Stimulated activated CD4-positive, alpha-beta T cell treated with anti-CD3 and anti-CD28 coated beads, Interleukin-1b, Interleukin-23, amount 100 ng/mL, for 1 hour (primary cell): ENCODE measurements around the gene MYO15A.

Source experiments
- DNase-seq, 2 donors: peaks; one replicate each; pipeline ENCODE4 v3.0.0-alpha.2; 2020; ENCODE audit warnings: low read depth in 2 of 2

Gene MYO15A, protein sequence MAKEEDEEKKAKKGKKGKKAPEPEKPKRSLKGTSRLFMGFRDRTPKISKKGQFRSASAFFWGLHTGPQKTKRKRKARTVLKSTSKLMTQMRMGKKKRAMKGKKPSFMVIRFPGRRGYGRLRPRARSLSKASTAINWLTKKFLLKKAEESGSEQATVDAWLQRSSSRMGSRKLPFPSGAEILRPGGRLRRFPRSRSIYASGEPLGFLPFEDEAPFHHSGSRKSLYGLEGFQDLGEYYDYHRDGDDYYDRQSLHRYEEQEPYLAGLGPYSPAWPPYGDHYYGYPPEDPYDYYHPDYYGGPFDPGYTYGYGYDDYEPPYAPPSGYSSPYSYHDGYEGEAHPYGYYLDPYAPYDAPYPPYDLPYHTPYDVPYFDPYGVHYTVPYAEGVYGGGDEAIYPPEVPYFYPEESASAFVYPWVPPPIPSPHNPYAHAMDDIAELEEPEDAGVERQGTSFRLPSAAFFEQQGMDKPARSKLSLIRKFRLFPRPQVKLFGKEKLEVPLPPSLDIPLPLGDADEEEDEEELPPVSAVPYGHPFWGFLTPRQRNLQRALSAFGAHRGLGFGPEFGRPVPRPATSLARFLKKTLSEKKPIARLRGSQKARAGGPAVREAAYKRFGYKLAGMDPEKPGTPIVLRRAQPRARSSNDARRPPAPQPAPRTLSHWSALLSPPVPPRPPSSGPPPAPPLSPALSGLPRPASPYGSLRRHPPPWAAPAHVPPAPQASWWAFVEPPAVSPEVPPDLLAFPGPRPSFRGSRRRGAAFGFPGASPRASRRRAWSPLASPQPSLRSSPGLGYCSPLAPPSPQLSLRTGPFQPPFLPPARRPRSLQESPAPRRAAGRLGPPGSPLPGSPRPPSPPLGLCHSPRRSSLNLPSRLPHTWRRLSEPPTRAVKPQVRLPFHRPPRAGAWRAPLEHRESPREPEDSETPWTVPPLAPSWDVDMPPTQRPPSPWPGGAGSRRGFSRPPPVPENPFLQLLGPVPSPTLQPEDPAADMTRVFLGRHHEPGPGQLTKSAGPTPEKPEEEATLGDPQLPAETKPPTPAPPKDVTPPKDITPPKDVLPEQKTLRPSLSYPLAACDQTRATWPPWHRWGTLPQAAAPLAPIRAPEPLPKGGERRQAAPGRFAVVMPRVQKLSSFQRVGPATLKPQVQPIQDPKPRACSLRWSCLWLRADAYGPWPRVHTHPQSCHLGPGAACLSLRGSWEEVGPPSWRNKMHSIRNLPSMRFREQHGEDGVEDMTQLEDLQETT (N-terminal part only)

GRCh38 chr17:18108401-18109312 lies at the start of gene MYO15A:
Gene MYO15A, plus strand, starts transcription at chr17:18108756. Its CDS starts 10,045 bp downstream, at chr17:18118801.
- no peak for DNase-seq

- no peak for DNase-seq
Observed at GRCh38 chr17:18059283-18059682, 49.3 kb upstream of the MYO15A start.

- no peak for DNase-seq
Observed at GRCh38 chr17:18064053-18064452, 44.5 kb upstream of the MYO15A start.

GRCh38 chr17:18065546-18065945 lies 43.0 kb upstream of the MYO15A start:
- no peak for DNase-seq

DNA sequence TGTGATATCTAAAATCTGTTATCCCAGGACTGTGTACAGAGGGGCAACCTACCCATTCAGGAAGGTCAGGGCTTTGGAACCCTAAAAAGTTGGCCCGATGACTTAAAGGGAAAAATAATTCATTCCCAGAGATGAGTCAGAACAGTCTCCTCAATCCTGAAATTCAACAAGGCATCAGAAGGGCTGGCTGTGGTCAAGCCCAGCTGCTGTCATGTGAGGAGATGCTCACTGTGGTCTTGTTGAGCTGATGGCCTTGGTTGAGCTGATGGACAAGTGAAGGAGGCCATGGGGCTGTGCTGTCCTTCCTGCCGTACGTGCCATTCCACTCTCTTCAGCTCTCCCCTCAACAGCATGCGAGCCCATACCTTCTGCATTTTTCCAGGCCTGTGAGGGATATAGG lies 41.7 kb upstream of the MYO15A start:
- DNase-seq, result no peak

GRCh38 chr17:18069101-18069500 lies 39.5 kb upstream of the MYO15A start:
- no peak for DNase-seq

DNA sequence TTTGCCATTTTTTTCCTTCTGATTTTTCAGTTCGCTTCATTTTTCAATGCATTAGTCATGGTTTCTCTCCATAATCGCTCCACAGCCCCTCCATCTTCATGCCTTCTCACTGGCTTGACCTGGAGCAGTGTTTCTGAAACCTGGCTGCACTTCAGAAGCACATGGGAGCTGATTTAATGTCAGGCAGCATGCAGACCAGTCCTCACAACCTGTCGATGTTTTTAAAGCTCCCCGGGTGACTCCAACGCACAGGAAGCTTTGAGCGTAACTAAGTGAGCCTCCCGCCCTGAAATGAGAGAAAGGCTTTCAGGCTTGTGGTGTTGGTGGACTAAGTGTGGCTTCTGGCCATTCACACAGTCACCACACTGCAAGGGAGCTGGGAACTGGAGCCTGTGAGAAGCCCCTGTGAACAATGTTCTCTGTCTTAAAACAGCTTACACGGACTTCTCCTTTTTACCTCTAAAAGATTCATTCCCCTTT lies 37.7 kb upstream of the MYO15A start:
- no peak for DNase-seq

DNA sequence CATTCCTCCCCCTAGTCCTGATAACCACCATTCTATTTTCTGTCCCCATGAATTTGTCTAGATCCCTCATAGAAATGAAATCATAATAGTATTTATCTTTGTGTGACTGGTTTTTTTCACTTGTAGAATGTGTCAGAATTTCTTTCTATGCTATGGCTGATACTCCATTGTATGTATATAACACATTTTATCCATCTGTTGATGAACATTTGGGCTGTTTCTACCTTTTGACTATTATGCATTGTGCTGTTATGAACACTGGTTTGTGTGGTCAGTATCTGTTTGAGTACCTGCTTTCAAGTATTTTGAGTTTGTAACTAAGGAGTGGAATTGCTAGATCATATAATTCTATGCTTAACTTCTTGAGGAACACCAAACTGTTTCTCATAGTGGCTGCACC lies 36.8 kb upstream of the MYO15A start:
- DNase-seq, result no peak

DNA sequence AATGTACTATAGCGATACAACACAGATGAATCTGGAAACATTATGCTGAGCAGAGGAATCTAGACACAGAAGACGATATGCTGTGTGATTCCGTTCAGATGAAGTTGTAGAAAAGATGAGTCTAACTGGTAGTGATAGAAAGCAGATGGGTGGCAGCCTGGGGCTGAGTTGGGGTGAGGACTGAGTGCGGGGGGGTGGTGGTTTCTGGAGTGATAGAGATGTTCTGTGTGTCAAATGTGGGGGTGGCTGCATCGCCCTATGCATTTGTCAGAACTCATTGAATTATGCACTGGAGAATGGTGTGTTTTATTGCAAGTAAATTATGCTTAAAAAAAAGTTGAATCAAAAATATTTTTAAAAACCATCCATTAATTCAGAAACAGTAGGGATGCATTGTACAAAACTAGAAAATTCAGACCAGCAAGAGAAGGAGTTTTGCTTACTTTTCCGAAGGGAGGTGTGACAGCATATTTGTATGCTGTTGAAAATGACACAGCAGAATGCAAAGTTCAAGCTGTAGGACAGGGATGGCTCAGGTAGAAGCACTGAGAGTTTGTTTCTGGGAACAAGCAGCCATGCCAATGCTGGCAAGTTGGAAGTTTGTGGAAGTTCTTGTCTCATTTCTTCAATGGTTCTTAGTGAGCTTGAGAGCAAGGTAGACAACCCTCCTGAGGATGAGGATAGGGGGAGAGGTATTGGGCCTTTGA lies 33.8 kb upstream of the MYO15A start:
- DNase-seq, result no peak

GRCh38 chr17:18076936-18077335 lies 31.6 kb upstream of the MYO15A start:
- DNase-seq, result no peak

- no peak for DNase-seq
Observed at GRCh38 chr17:18079543-18079942, 29.0 kb upstream of the MYO15A start.

DNA sequence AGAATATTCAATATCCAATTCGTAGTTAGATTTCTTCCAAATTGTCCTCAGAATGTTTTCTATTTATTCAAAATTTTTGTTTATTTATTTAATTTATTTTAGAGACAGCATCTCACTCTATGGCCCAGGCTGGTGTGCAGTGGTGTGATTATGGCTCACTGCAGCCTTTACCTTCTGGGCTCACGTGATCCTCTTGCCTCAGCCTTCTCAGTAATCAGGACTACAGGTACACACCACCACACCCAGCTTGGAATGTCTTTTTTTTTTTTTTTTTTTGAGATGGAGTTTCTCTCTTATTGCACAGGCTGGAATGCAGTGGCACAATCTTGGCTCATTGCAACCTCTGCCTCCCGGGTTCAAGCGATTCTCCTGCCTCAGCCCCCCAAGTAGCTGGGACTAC lies 24.3 kb upstream of the MYO15A start:
- no peak for DNase-seq

DNA sequence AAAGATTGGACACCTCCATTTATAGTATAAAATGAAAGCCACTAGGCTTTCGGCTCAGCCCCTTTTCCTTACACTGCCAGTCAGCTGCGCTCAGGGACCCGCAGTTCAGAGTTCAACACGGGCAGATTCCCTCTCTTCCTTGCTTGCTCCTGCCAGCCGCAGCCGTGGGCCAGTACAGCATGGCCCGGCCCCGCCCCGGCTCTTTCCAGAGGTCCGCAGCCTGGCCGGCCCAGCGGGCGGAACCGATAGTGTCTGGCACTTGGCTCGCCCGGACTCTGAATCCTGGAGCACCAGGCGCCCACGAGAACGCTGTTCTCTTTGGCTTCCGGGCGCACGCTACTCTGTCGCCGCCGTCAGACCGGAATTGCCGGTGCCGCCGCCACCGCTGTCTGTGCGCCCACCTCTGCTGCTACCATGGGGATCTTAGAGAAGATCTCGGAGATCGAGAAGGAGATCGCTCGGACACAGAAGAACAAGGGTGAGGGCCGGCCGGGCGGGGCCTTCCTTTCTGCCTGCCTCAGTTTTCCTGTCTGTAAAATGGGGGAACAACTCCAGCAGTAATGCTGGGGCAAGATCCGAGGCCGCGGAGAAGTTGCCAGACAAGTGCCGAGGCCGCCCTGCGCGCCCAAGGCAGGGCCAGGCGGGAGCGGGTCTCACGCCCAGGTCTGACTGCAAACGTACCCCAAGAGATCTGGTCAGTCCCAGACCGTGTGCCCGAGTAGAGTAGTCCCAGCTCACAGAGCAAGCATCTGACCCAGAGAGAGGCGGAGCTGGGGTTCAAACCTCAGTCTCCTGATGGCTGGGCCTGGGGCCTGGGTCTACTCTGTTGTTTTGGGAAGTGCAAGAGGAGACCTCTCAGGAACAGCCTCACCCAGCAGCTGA lies 20.7 kb upstream of the MYO15A start, which contains the start of gene DRG2:
DRG2 (plus strand) TSS at position 339 of the 882 bp plus-strand sequence; CDS start at position 415, 76 bp downstream.
- DNase-seq, result peak; percentile 71 to 85

- DNase-seq, result no peak
Observed at GRCh38 chr17:18089613-18090012, 18.9 kb upstream of the MYO15A start.

DNA sequence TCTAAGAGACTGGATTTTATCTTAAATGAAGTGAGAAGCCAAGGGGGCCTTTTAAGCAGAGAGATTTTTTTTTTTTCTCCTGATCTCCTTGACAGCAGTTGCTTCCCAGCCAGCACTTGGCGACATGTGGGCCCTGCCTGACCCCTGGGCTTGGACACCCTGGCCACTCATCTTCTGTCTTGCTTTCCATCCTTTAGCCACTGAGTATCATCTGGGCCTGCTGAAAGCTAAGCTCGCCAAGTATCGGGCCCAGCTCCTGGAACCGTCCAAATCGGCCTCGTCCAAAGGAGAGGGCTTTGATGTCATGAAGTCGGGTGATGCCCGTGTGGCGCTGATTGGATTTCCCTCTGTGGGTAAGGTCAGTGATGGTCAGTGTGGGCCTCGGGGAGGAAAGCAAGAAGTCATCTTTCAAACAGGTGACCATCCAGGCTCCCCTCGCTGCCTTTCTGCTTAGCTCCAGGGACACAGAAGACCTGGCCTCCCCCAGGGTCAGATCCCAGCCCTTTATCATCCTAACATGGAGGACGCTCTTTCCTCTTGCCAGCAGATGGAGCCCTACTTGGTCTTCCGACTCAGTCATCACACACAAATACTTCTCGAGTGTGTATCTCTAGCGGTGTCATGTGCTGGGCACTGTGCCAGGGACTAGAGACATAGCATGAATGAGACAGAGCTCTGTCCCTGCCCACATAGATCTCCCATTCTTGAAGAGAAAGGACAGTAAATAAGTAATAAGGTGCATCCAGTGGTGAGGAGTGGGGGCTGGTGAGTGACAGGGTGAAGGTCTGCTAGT lies 14.7 kb upstream of the MYO15A start:
- DNase-seq, result no peak

DNA sequence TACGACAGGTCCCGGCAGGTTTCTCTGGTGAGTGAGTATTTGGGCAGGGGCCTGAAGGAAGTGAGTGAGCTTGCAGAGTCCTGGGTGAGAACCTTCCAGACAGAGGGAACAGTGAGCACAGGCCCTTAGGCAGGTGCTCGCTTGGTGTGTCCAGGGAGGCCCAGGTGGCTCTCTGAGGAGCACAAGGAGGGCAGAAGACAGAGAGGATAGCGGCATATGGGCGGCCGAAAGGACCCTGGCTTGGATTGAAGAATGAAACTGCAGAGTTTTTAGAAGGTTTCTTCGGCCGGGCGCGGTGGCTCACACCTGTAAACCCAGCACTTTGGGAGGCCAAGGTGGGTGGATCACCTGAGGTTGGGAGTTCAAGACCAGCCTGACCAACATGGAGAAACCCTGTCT lies 14.1 kb upstream of the MYO15A start:
- no peak for DNase-seq

DNA sequence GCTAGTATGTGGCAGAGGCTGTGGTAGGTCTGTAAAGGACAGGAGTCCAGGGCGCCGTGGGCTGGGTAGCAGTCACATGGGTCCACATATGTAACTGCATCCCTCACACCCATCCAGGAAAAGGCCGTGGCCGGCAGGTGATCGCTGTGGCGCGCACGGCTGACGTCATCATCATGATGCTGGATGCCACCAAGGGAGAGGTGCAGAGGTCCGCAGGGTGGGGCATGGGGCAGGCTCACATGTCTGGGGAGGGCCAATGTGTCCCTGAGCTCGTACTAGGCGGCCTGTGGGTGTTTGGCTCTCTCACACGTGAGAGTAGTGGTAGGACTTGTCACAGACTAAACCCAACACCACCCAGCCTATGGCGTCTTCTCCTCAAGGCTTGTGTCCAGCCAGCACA lies 9.0 kb upstream of the MYO15A start:
- DNase-seq, result no peak

DNA sequence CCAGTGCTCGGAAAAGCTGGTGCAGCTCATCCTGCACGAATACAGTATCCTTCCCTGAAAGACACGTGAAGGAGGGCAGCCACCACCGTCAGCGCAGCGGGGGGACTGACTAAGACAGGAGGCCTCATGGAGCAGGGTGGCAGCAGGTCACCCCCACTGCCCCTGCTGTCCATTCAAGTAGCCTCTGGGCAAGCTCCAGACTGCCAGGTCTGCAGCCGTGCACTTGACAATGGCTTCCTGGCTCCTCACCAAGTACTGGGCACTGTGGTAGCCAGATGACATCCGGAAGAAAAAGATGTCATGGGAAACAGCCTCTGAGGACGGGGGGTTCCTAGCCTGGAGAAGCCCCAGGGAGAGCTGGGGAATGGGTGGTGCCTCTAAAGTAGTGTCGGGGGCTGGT lies 7.9 kb upstream of the MYO15A start:
- no peak for DNase-seq
